HCT116 (cell line): ENCODE data around the gene CATSPERD. TPM values are rescaled to one million over a fixed set of nuclear protein-coding genes. Genes with fewer than 3 reads are reported as not detected.

Source experiments
- ATAC-seq: fragments of 200-7000 bp; cut with Tn5 transposase; 2 replicates; pipeline ENCODE4 v1.9.1; 2020; ENCODE audit warnings: mild to moderate bottlenecking, moderate library complexity
- BruUV-seq: library from RNA; stranded (reverse); fragments of 400-500 nt; replicated peaks from 2 replicates; lab custom pipeline; 2021; lab: Mats Ljungman, UMichigan
- CTCF ChIA-PET: fragments of 300-600 bp; sonication (Branson Sonifier 250); formaldehyde crosslinking; loops from one replicate; lab custom pipeline; 2021; ENCODE audit warnings: antibody characterized with exemption; lab: Charles Lee
- POLR2A ChIA-PET: fragments of 300-600, 350-600 bp; sonication (Branson Sonifier 250); formaldehyde crosslinking; loops from one replicate; lab custom pipeline; 2021; ENCODE audit warnings: antibody characterized with exemption; lab: Charles Lee
- RAD21 ChIA-PET, 2 experiments: fragments of 300-600 bp; sonication (Branson Sonifier 250); formaldehyde crosslinking; loops; one replicate each; lab custom pipeline; 2023; ENCODE audit warnings: low total read pairs in 2 of 2; ENCODE audit not compliant: uncharacterized antibody in 2 of 2, unreplicated experiment in 2 of 2, low non-redundant PET in 1 of 2; lab: Charles Lee
- DNase-seq: peaks from one replicate; pipeline ENCODE4 v3.0.0-alpha.2; 2010; ENCODE audit warnings: low read depth, low spot score
- H2AFZ ChIP-seq: fragments of 200-600 bp; shearing (Covaris generic), sonication (generic); 2 replicates; pipeline ENCODE4 v1.6.1; 2017; ENCODE audit warnings: low read depth, mixed run types, mixed read lengths, antibody characterized with exemption, low read length; ENCODE audit not compliant: poor library complexity, severe bottlenecking
- H3K27ac ChIP-seq: 2 replicates; pipeline ENCODE4 v1.5.1; 2012; ENCODE audit warnings: low read depth, low read length
- H3K27me3 ChIP-seq: fragments of 200-600 bp; sonication (generic); 2 replicates; pipeline ENCODE4 v1.6.1; 2016; ENCODE audit warnings: mixed run types, low read length, mixed read lengths; ENCODE audit not compliant: insufficient read depth
- H3K36me3 ChIP-seq, 2 experiments: fragments of 200-500 bp in 1 of 2; fragments of 200-600 bp in 1 of 2; sonication (Bioruptor generic) in 1 of 2; sonication (generic) in 1 of 2; 2 replicates each; pipeline versions ENCODE4 v1.5.1 to v1.6.1; 2014 to 2016; ENCODE audit warnings: low read length in 2 of 2, inconsistent platforms in 1 of 2, mixed read lengths in 1 of 2, mixed run types in 1 of 2; ENCODE audit not compliant: insufficient read depth in 2 of 2, control insufficient read depth in 1 of 2
- H3K4me1 ChIP-seq, 2 experiments: fragments of 200-600 bp in 1 of 2; sonication (generic) in 1 of 2; 2 replicates each; pipeline versions ENCODE4 v1.5.1 to v1.6.1; 2012 to 2017; ENCODE audit warnings: low read length in 2 of 2, inconsistent platforms in 1 of 2, mild to moderate bottlenecking in 1 of 2, mixed read lengths in 1 of 2, mixed run types in 1 of 2, moderate library complexity in 1 of 2; ENCODE audit not compliant: insufficient read depth in 2 of 2, control insufficient read depth in 1 of 2
- H3K4me2 ChIP-seq: fragments of 200-600 bp; sonication (generic); 2 replicates; pipeline ENCODE4 v1.6.1; 2017; ENCODE audit warnings: mixed run types, low read length, mixed read lengths
- H3K4me3 ChIP-seq, 2 experiments: fragments of 200-600 bp in 1 of 2; sonication (generic) in 1 of 2; replicated peaks in 1 of 2; 2 replicates each; pipeline ENCODE4 v1.5.1; 2011 to 2016; ENCODE audit warnings: low read length in 2 of 2, control low read depth in 1 of 2, low read depth in 1 of 2, mild to moderate bottlenecking in 1 of 2, mixed read lengths in 1 of 2, mixed run types in 1 of 2
- H3K79me2 ChIP-seq: fragments of 200-600 bp; sonication (generic); 2 replicates; pipeline ENCODE4 v1.6.1; 2017; ENCODE audit warnings: mild to moderate bottlenecking, mixed run types, low read length, moderate library complexity, mixed read lengths; ENCODE audit not compliant: insufficient read depth
- H3K9ac ChIP-seq: fragments of 200-600 bp; sonication (generic); 2 replicates; pipeline ENCODE4 v1.6.1; 2016; ENCODE audit warnings: low read length, mixed read lengths
- H3K9me2 ChIP-seq: fragments of 200-600 bp; sonication (generic), shearing (Covaris generic); 2 replicates; pipeline ENCODE4 v1.6.1; 2017; ENCODE audit warnings: mixed run types, mild to moderate bottlenecking, moderate library complexity; ENCODE audit not compliant: insufficient read depth
- H3K9me3 ChIP-seq, 2 experiments: fragments of 200-500 bp in 1 of 2; fragments of 200-600 bp in 1 of 2; sonication (Bioruptor generic) in 1 of 2; sonication (generic) in 1 of 2; 2 replicates each; pipeline ENCODE4 v1.6.1; 2014 to 2017; ENCODE audit warnings: low read length in 2 of 2, mixed read lengths in 2 of 2, inconsistent platforms in 1 of 2, low read depth in 1 of 2, mild to moderate bottlenecking in 1 of 2, mixed run types in 1 of 2, moderate library complexity in 1 of 2; ENCODE audit not compliant: control insufficient read depth in 1 of 2, insufficient read depth in 1 of 2
- H4K20me1 ChIP-seq: fragments of 200-600 bp; sonication (generic), shearing (Covaris generic); 2 replicates; pipeline ENCODE4 v1.6.1; 2017; ENCODE audit warnings: mixed run types, mild to moderate bottlenecking, moderate library complexity; ENCODE audit not compliant: insufficient read depth
- CTCF ChIP-seq, 3 experiments: fragments of 200-600 bp in 1 of 3; sonication (generic) in 1 of 3; IDR thresholded peaks in 2 of 3; conservative IDR thresholded peaks in 1 of 3; 2 replicates each; pipeline ENCODE4 v1.5.1; 2012 to 2017; ENCODE audit warnings: low read depth in 2 of 3, low read length in 2 of 3, antibody characterized with exemption in 1 of 3, borderline replicate concordance in 1 of 3, control low read depth in 1 of 3, mild to moderate bottlenecking in 1 of 3, mixed read lengths in 1 of 3, mixed run types in 1 of 3, moderate library complexity in 1 of 3; ENCODE audit not compliant: insufficient read depth in 1 of 3
- EZH2 ChIP-seq: fragments of 200-600 bp; sonication (generic); IDR thresholded peaks from 2 replicates; pipeline ENCODE4 v1.6.1; 2017; ENCODE audit warnings: antibody characterized with exemption, mixed run types
- JUND ChIP-seq: IDR thresholded peaks from 2 replicates; pipeline ENCODE4 v1.6.1; 2012
- POLR2AphosphoS5 ChIP-seq: IDR thresholded peaks from 2 replicates; pipeline ENCODE4 v1.6.1; 2011; ENCODE audit warnings: mild to moderate bottlenecking, low read depth, low read length, moderate library complexity
- REST ChIP-seq: IDR thresholded peaks from 2 replicates; pipeline ENCODE4 v1.6.1; 2012; ENCODE audit warnings: low read depth
- SIN3A ChIP-seq: IDR thresholded peaks from 2 replicates; pipeline ENCODE4 v1.6.1; 2012; ENCODE audit warnings: low read depth
- SRF ChIP-seq: IDR thresholded peaks from 2 replicates; pipeline ENCODE4 v1.6.1; 2012; ENCODE audit warnings: low read depth
- TCF7L2 ChIP-seq: IDR thresholded peaks from 2 replicates; pipeline ENCODE4 v1.7.0; 2011; ENCODE audit warnings: borderline replicate concordance, inconsistent platforms; ENCODE audit not compliant: insufficient read depth, insufficient read length; ENCODE audit errors: extremely low read depth
- YY1 ChIP-seq: IDR thresholded peaks from 2 replicates; pipeline ENCODE4 v1.6.1; 2011; ENCODE audit warnings: low read length, low read depth, moderate library complexity, mild to moderate bottlenecking; ENCODE audit not compliant: insufficient replicate concordance; ENCODE audit errors: extremely low read depth
- ZBTB33 ChIP-seq: IDR thresholded peaks from 2 replicates; pipeline ENCODE4 v1.6.1; 2011; ENCODE audit warnings: mild to moderate bottlenecking, low read length, moderate library complexity; ENCODE audit not compliant: insufficient replicate concordance; ENCODE audit errors: extremely low read depth
- ZFX ChIP-seq: fragments of 450-650 bp; IDR thresholded peaks from 2 replicates; pipeline ENCODE4 v1.6.1; 2017
- intact Hi-C: fragments of 100-400 bp; cut with micrococcal nuclease; formaldehyde crosslinking; loops from 2 replicates; pipeline ENCODE4 v1.10.0; 2022
- total RNA-seq: library from RNA; stranded (reverse); gene quantifications from one replicate; pipeline ENCODE4 v1.2.1, GENCODE V29; 2021; ENCODE audit not compliant: unreplicated experiment

CATSPERD gene
- total RNA-seq, 1 experiment from 2014 or later = not detected

GRCh38 chr19:5817218-5817617 lies 96.8 kb downstream of the CATSPERD start:
- Histone ChIP-seq H3K36me3 (no peaks in the 10 kb centered on the region), H3K4me3 (no peak overlapping the region), H3K27me3 (no peaks in the 10 kb centered on the region), H3K9ac (no peak overlapping the region), H4K20me1 (no peaks in the 10 kb centered on the region), H3K9me2 (no peaks in the 10 kb centered on the region), H3K4me2 (no peak overlapping the region), H3K79me2 (no peaks in the 10 kb centered on the region), H3K27ac (no peak overlapping the region), H2AFZ (no peak overlapping the region), H3K9me3 (no peaks in the 10 kb centered on the region), H3K4me1 (no peaks in the 10 kb centered on the region)
- DNase-seq = no peak
- RAD21 ChIA-PET = interaction anchor here in 1 of 2 experiments (0.7 kb wide), 1 partner anchor 170 kb away, joined by 3 read pairs; no protein-coding TSS in a partner anchor
- POLR2A ChIA-PET = no interaction called here
- no peak for TF ChIP-seq YY1
- no peak for TF ChIP-seq EZH2
- TF ChIP-seq POLR2AphosphoS5 = no peak
- TF ChIP-seq SIN3A = no peak
- TF ChIP-seq TCF7L2 = no peak
- TF ChIP-seq ZFX = no peak
- TF ChIP-seq JUND = no peak
- no peak for TF ChIP-seq CTCF (IDR thresholded peaks at IDR 0.05 in 2 of 3, conservative IDR thresholded peaks at IDR 0.05 in 1 of 3; ENCODE audit: borderline replicate concordance in 1 of 3, insufficient read depth in 1 of 3, low read depth in 2 of 3, low read length in 2 of 3)
- TF ChIP-seq REST = no peak
- no peak for TF ChIP-seq ZBTB33
- no peak for TF ChIP-seq SRF
- intact Hi-C loops = no loop called here
- CTCF ChIA-PET = interaction anchor here (1.2 kb wide), 1 partner anchor 13 kb away, joined by 3 read pairs; no protein-coding TSS in a partner anchor
- ATAC-seq = no peak
- BruUV-seq = no TSS peak
